H9 (cell line): Measurements from ENCODE around the gene ARSI. TPM values are rescaled to one million over a fixed set of nuclear protein-coding genes. Genes with fewer than 3 reads are reported as not detected.

Experiments
- DNase-seq: peaks from one replicate; pipeline ENCODE4 v3.0.0-alpha.2; 2017
- H2AFZ ChIP-seq: one replicate; pipeline ENCODE4 v1.6.1; 2013; ENCODE audit warnings: mild to moderate bottlenecking, low read length, control low read depth, moderate library complexity
- H2AK5ac ChIP-seq: 2 replicates; pipeline ENCODE4 v1.6.1; 2013; ENCODE audit warnings: low read length, control low read depth, mixed read lengths; ENCODE audit not compliant: insufficient read length
- H2BK120ac ChIP-seq: one replicate; pipeline ENCODE4 v1.6.1; 2013; ENCODE audit warnings: low read depth, mild to moderate bottlenecking, low read length, control low read depth, inconsistent platforms; ENCODE audit not compliant: poor library complexity, severe bottlenecking
- H2BK12ac ChIP-seq: 2 replicates; pipeline ENCODE4 v1.6.1; 2013; ENCODE audit warnings: low read length, control low read depth, mixed read lengths, low read depth; ENCODE audit not compliant: insufficient read length
- H2BK15ac ChIP-seq: 2 replicates; pipeline ENCODE4 v1.6.1; 2013; ENCODE audit warnings: low read depth, low read length, control low read depth
- H2BK20ac ChIP-seq: one replicate; pipeline ENCODE4 v1.6.1; 2013; ENCODE audit warnings: low read depth, mild to moderate bottlenecking, low read length, control low read depth, inconsistent platforms; ENCODE audit not compliant: poor library complexity, severe bottlenecking
- H2BK5ac ChIP-seq: 2 replicates; pipeline ENCODE4 v1.6.1; 2013; ENCODE audit warnings: low read length, control low read depth, mixed read lengths; ENCODE audit not compliant: insufficient read length
- H3K14ac ChIP-seq: 2 replicates; pipeline ENCODE4 v1.6.1; 2013; ENCODE audit warnings: low read length, control low read depth; ENCODE audit not compliant: insufficient read depth
- H3K18ac ChIP-seq: 2 replicates; pipeline ENCODE4 v1.6.1; 2013; ENCODE audit warnings: low read depth, mild to moderate bottlenecking, mixed read lengths, low read length, control low read depth; ENCODE audit not compliant: insufficient read length
- H3K23ac ChIP-seq: 2 replicates; pipeline ENCODE4 v1.6.1; 2013; ENCODE audit warnings: low read length, control low read depth, mixed read lengths, low read depth; ENCODE audit not compliant: insufficient read length
- H3K23me2 ChIP-seq: 2 replicates; pipeline ENCODE4 v1.6.1; 2013; ENCODE audit warnings: low read depth, mild to moderate bottlenecking, mixed read lengths, low read length, control low read depth; ENCODE audit not compliant: insufficient read length, poor library complexity, severe bottlenecking
- H3K27ac ChIP-seq: 2 replicates; pipeline ENCODE4 v1.5.1; 2013; ENCODE audit warnings: low read length, control low read depth, mixed read lengths, low read depth; ENCODE audit not compliant: insufficient read length
- H3K27me3 ChIP-seq: 2 replicates; pipeline ENCODE4 v1.6.1; 2013; ENCODE audit warnings: low read length, control low read depth, inconsistent platforms; ENCODE audit not compliant: insufficient read depth
- H3K4ac ChIP-seq: 2 replicates; pipeline ENCODE4 v1.6.1; 2013; ENCODE audit warnings: low read depth, mild to moderate bottlenecking, control low read depth, inconsistent platforms, low read length, moderate library complexity
- H3K4me1 ChIP-seq: 2 replicates; pipeline ENCODE4 v1.6.1; 2013; ENCODE audit warnings: low read length, control low read depth, inconsistent platforms; ENCODE audit not compliant: insufficient read depth
- H3K4me2 ChIP-seq: 2 replicates; pipeline ENCODE4 v1.6.1; 2013; ENCODE audit warnings: low read length, control low read depth, mixed read lengths; ENCODE audit not compliant: insufficient read length, insufficient read depth
- H3K56ac ChIP-seq: 2 replicates; pipeline ENCODE4 v1.6.1; 2013; ENCODE audit warnings: low read depth, mild to moderate bottlenecking, mixed read lengths, low read length, control low read depth; ENCODE audit not compliant: insufficient read length
- H3K79me1 ChIP-seq: 2 replicates; pipeline ENCODE4 v1.6.1; 2013; ENCODE audit warnings: low read depth, mild to moderate bottlenecking, moderate library complexity, low read length, control low read depth, inconsistent platforms; ENCODE audit not compliant: insufficient read depth, poor library complexity, severe bottlenecking
- H3K79me2 ChIP-seq: 2 replicates; pipeline ENCODE4 v1.6.1; 2013; ENCODE audit warnings: low read length, control low read depth, inconsistent platforms; ENCODE audit not compliant: insufficient read depth
- H3K9ac ChIP-seq: 2 replicates; pipeline ENCODE4 v1.6.1; 2013; ENCODE audit warnings: low read length, control low read depth, mixed read lengths; ENCODE audit not compliant: insufficient read length; ENCODE audit errors: extremely low read depth
- H3K9me3 ChIP-seq: one replicate; pipeline ENCODE4 v1.6.1; 2013; ENCODE audit warnings: low read depth, low read length, inconsistent platforms; ENCODE audit not compliant: control insufficient read depth
- H3T11ph ChIP-seq: one replicate; pipeline ENCODE4 v1.6.1; 2013; ENCODE audit warnings: mild to moderate bottlenecking, low read length, control low read depth, inconsistent platforms
- H4K20me1 ChIP-seq: one replicate; pipeline ENCODE4 v1.6.1; 2013; ENCODE audit not compliant: control insufficient read depth, insufficient read length, insufficient read depth
- H4K5ac ChIP-seq: 2 replicates; pipeline ENCODE4 v1.6.1; 2013; ENCODE audit warnings: low read depth, mild to moderate bottlenecking, mixed read lengths, low read length, control low read depth; ENCODE audit not compliant: insufficient read length
- H4K8ac ChIP-seq: replicated peaks from 2 replicates; pipeline ENCODE4 v1.6.1; 2013; ENCODE audit warnings: low read length, control low read depth, mixed read lengths, low read depth; ENCODE audit not compliant: insufficient read length
- H4K91ac ChIP-seq: 2 replicates; pipeline ENCODE4 v1.6.1; 2013; ENCODE audit warnings: low read depth, mild to moderate bottlenecking, moderate library complexity, mixed read lengths, low read length, control low read depth; ENCODE audit not compliant: insufficient read length
- H3K27ac Mint-ChIP-seq, 3 experiments: 2 replicates in 2 of 3; 3 replicates in 1 of 3; pipeline ENCODE4 v1.8.0; 2020 to 2021; ENCODE audit warnings: mixed read lengths in 3 of 3, mild to moderate bottlenecking in 1 of 3, moderate library complexity in 1 of 3
- H3K27me3 Mint-ChIP-seq: 2 replicates; pipeline ENCODE4 v1.8.0; 2021; ENCODE audit warnings: low read depth, mild to moderate bottlenecking, moderate library complexity, mixed read lengths
- H3K36me3 Mint-ChIP-seq, 3 experiments: 2 replicates in 2 of 3; 3 replicates in 1 of 3; pipeline ENCODE4 v1.8.0; 2020 to 2021; ENCODE audit warnings: low read depth in 3 of 3, mixed read lengths in 3 of 3; ENCODE audit not compliant: insufficient read depth in 1 of 3
- H3K4me1 Mint-ChIP-seq, 2 experiments: 2 replicates each; pipeline ENCODE4 v1.8.0; 2020; ENCODE audit warnings: mixed read lengths in 2 of 2
- H3K4me3 Mint-ChIP-seq, 2 experiments: 2 replicates in 1 of 2; 3 replicates in 1 of 2; pipeline ENCODE4 v1.8.0; 2020 to 2021; ENCODE audit warnings: mild to moderate bottlenecking in 2 of 2, mixed read lengths in 2 of 2, moderate library complexity in 1 of 2
- H3K9me3 Mint-ChIP-seq, 2 experiments: 2 replicates in 1 of 2; 3 replicates in 1 of 2; pipeline ENCODE4 v1.8.0; 2020; ENCODE audit warnings: mild to moderate bottlenecking in 2 of 2, mixed read lengths in 2 of 2, moderate library complexity in 1 of 2
- CTCF ChIP-seq: fragments of 200-600 bp; sonication (generic); conservative IDR thresholded peaks from 3 replicates; pipeline ENCODE4 v1.8.0; 2021; ENCODE audit warnings: antibody characterized with exemption, mild to moderate bottlenecking
- WGBS: extraction: QIAGEN DNeasy Blood & Tissue Kit; methylation state at CpG from one replicate; pipeline ENCODE4 v1.1.7; 2013; ENCODE audit warnings: missing lambda C conversion rate, low lambda C conversion rate, mixed read lengths; ENCODE audit not compliant: insufficient read length; ENCODE audit errors: extremely low coverage; 5-methylcytosine and 5-hydroxymethylcytosine counted together
- total RNA-seq: library from RNA; stranded (reverse); gene quantifications from 2 replicates; pipeline ENCODE4 v1.2.1, GENCODE V29; 2021

The ARSI gene
- total RNA-seq, 1 experiment from 2014 or later: 1.7 TPM

GRCh38 chr5:150327139-150327538 is 24.4 kb upstream of the ARSI start:
- Histone ChIP-seq H3K4me1 (no peaks in the 10 kb centered on the region), H4K5ac (no peak overlapping the region), H3K9me3 (no peaks in the 10 kb centered on the region), H4K20me1 (no peaks in the 10 kb centered on the region), H3K9ac (no peak overlapping the region), H4K91ac (no peak overlapping the region), H3K18ac (no peak overlapping the region), H2BK12ac (no peak overlapping the region), H3K27ac (no peak overlapping the region), H3K14ac (no peak overlapping the region), H3K79me1 (no peaks in the 10 kb centered on the region), H3K4ac (no peak overlapping the region), H2BK5ac (no peak overlapping the region), H4K8ac (no peak overlapping the region), H2AFZ (no peak overlapping the region), H3K23ac (no peak overlapping the region), H2BK15ac (no peak overlapping the region), H3K56ac (no peak overlapping the region), H2BK20ac (no peak overlapping the region), H2AK5ac (no peak overlapping the region), H3T11ph (no peak overlapping the region), H3K27me3 (no peaks in the 10 kb centered on the region), H3K23me2 (no peaks in the 10 kb centered on the region), H3K4me2 (no peak overlapping the region), H2BK120ac (no peak overlapping the region), H3K79me2 (no peaks in the 10 kb centered on the region)
- Mint-ChIP-seq H3K27ac (no peak overlapping the region), H3K9me3 (no peaks in the 10 kb centered on the region), H3K4me3 (no peak overlapping the region), H3K36me3 (no peaks in the 10 kb centered on the region), H3K4me1 (peaks cover 0 to 4% of the 10 kb centered on the region in 2 experiments; a peak in 1 of 4 replicates), H3K27me3 (no peaks in the 10 kb centered on the region; the same call in 1 of the 2 replicates)
- TF ChIP-seq CTCF: no peak
- no peak for DNase-seq
- WGBS: no CpG with 5 or more reads among the region's 3 CpGs
